Panc1 (cell line): Measurements from ENCODE around the gene KCTD15. TPM values are rescaled to one million over a fixed set of nuclear protein-coding genes. Genes with fewer than 3 reads are reported as not detected.
A peak's percentile ranks its signal among the peaks of the same experiment; 100 is the strongest.

Experiments
- ATAC-seq: fragments of 200-7000 bp; cut with Tn5 transposase; 2 replicates; pipeline ENCODE4 v1.9.1; 2020; ENCODE audit warnings: mild to moderate bottlenecking, moderate library complexity
- BruUV-seq: library from RNA; stranded (reverse); fragments of 400-500 nt; replicated peaks from 2 replicates; lab custom pipeline; 2021; lab: Mats Ljungman, UMichigan
- CTCF ChIA-PET: fragments of 300-600 bp; sonication (Branson Sonifier 250); formaldehyde crosslinking; loops from one replicate; lab custom pipeline; 2022; ENCODE audit warnings: antibody characterized with exemption; lab: Charles Lee
- POLR2A ChIA-PET: fragments of 300-600 bp; sonication (Branson Sonifier 250); formaldehyde crosslinking; loops from one replicate; lab custom pipeline; 2022; ENCODE audit warnings: antibody characterized with exemption; lab: Charles Lee
- DNase-seq: peaks from one replicate; pipeline ENCODE4 v3.0.0-alpha.2; 2010; ENCODE audit warnings: low read depth, low spot score
- H3K27ac ChIP-seq: 2 replicates; pipeline ENCODE4 v1.5.1; 2011; ENCODE audit warnings: mild to moderate bottlenecking, low read length, inconsistent platforms
- H3K27me3 ChIP-seq: fragments of 200-500 bp; sonication (Bioruptor generic); 2 replicates; pipeline ENCODE4 v1.6.0; 2014; ENCODE audit warnings: low read length, inconsistent platforms; ENCODE audit not compliant: control insufficient read depth, insufficient read depth
- H3K36me3 ChIP-seq: fragments of 200-500 bp; sonication (Bioruptor generic); 2 replicates; pipeline ENCODE4 v1.5.1; 2014; ENCODE audit warnings: inconsistent platforms, mild to moderate bottlenecking, low read length, moderate library complexity; ENCODE audit not compliant: control insufficient read depth, insufficient read depth
- H3K4me1 ChIP-seq: 2 replicates; pipeline ENCODE4 v1.5.1; 2011; ENCODE audit warnings: inconsistent platforms, mild to moderate bottlenecking, low read length, moderate library complexity; ENCODE audit not compliant: control insufficient read depth, insufficient read depth
- H3K4me3 ChIP-seq, 2 experiments: 2 replicates each; pipeline ENCODE4 v1.5.1; 2011 to 2012; ENCODE audit warnings: low read depth in 2 of 2, low read length in 2 of 2, mild to moderate bottlenecking in 2 of 2, inconsistent platforms in 1 of 2, moderate library complexity in 1 of 2
- H3K9me3 ChIP-seq: fragments of 200-500 bp; sonication (Bioruptor generic); 2 replicates; pipeline ENCODE4 v1.5.1; 2014; ENCODE audit warnings: low read depth, mild to moderate bottlenecking, inconsistent platforms, low read length, moderate library complexity; ENCODE audit not compliant: control insufficient read depth, insufficient read depth
- POLR2AphosphoS5 ChIP-seq: IDR thresholded peaks from 2 replicates; pipeline ENCODE4 v1.6.1; 2012; ENCODE audit warnings: mild to moderate bottlenecking, low read depth, low read length, moderate library complexity
- SIN3A ChIP-seq: IDR thresholded peaks from 2 replicates; pipeline ENCODE4 v1.6.1; 2012; ENCODE audit warnings: low read depth, mild to moderate bottlenecking, low read length, moderate library complexity, borderline replicate concordance; ENCODE audit not compliant: insufficient read depth
- TCF7L2 ChIP-seq: IDR thresholded peaks from 2 replicates; pipeline ENCODE4 v1.6.1; 2011; ENCODE audit warnings: mild to moderate bottlenecking, low read depth, low read length, inconsistent platforms
- in situ Hi-C: cut with HindIII; loops from 2 replicates; pipeline ENCODE4 v1.10.0; 2016; ENCODE audit warnings: low sequenced_read_pairs, low pct_unique_long_range_greater_than_20kb
- intact Hi-C: fragments of 100-400 bp; cut with micrococcal nuclease; formaldehyde crosslinking; loops from one replicate; pipeline ENCODE4 v1.10.0; 2022; ENCODE audit not compliant: unreplicated experiment
- total RNA-seq: library from RNA; stranded (reverse); gene quantifications from one replicate; pipeline ENCODE4 v1.2.1, GENCODE V29; 2021; ENCODE audit not compliant: unreplicated experiment
- TF ChIP-seq, protein P1 (sequence below): fragments of 450-650 bp; IDR thresholded peaks from 2 replicates; pipeline ENCODE4 v1.5.1; 2017; ENCODE audit warnings: mild to moderate bottlenecking
- TF ChIP-seq, protein P2 (sequence below), 2 experiments: IDR thresholded peaks; 2 replicates each; pipeline ENCODE4 v1.6.1; 2011 to 2012; ENCODE audit warnings: low read depth in 2 of 2, control low read depth in 1 of 2, low read length in 1 of 2, mild to moderate bottlenecking in 1 of 2, moderate library complexity in 1 of 2; ENCODE audit not compliant: insufficient read depth in 1 of 2

Gene KCTD15
- total RNA-seq, 1 experiment from 2014 or later, result 27.8 TPM

GRCh38 chr19:33748231-33748630 is 48.4 kb upstream of the KCTD15 start:
- H3K27ac ChIP-seq, result no peak overlapping the region
- in situ Hi-C loops, result no loop called here
- no peaks in the 10 kb centered on the region for H3K36me3 ChIP-seq
- TF ChIP-seq, protein P1, sequence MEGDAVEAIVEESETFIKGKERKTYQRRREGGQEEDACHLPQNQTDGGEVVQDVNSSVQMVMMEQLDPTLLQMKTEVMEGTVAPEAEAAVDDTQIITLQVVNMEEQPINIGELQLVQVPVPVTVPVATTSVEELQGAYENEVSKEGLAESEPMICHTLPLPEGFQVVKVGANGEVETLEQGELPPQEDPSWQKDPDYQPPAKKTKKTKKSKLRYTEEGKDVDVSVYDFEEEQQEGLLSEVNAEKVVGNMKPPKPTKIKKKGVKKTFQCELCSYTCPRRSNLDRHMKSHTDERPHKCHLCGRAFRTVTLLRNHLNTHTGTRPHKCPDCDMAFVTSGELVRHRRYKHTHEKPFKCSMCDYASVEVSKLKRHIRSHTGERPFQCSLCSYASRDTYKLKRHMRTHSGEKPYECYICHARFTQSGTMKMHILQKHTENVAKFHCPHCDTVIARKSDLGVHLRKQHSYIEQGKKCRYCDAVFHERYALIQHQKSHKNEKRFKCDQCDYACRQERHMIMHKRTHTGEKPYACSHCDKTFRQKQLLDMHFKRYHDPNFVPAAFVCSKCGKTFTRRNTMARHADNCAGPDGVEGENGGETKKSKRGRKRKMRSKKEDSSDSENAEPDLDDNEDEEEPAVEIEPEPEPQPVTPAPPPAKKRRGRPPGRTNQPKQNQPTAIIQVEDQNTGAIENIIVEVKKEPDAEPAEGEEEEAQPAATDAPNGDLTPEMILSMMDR, result no peak
- no peak for TF ChIP-seq TCF7L2
- TF ChIP-seq, protein P2, sequence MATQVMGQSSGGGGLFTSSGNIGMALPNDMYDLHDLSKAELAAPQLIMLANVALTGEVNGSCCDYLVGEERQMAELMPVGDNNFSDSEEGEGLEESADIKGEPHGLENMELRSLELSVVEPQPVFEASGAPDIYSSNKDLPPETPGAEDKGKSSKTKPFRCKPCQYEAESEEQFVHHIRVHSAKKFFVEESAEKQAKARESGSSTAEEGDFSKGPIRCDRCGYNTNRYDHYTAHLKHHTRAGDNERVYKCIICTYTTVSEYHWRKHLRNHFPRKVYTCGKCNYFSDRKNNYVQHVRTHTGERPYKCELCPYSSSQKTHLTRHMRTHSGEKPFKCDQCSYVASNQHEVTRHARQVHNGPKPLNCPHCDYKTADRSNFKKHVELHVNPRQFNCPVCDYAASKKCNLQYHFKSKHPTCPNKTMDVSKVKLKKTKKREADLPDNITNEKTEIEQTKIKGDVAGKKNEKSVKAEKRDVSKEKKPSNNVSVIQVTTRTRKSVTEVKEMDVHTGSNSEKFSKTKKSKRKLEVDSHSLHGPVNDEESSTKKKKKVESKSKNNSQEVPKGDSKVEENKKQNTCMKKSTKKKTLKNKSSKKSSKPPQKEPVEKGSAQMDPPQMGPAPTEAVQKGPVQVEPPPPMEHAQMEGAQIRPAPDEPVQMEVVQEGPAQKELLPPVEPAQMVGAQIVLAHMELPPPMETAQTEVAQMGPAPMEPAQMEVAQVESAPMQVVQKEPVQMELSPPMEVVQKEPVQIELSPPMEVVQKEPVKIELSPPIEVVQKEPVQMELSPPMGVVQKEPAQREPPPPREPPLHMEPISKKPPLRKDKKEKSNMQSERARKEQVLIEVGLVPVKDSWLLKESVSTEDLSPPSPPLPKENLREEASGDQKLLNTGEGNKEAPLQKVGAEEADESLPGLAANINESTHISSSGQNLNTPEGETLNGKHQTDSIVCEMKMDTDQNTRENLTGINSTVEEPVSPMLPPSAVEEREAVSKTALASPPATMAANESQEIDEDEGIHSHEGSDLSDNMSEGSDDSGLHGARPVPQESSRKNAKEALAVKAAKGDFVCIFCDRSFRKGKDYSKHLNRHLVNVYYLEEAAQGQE (IDR thresholded peaks at IDR 0.05; ENCODE audit: insufficient read depth in 1 of 2, low read depth in 2 of 2, low read length in 1 of 2), result no peak
- no peak for TF ChIP-seq SIN3A
- TF ChIP-seq POLR2AphosphoS5, result no peak
- ChIA-PET POLR2A (no interaction called here), CTCF (no interaction called here)
- no TSS peak for BruUV-seq
- H3K27me3 ChIP-seq, result peaks cover 20% of the 10 kb centered on the region
- intact Hi-C loops, result no loop called here
- no peaks in the 10 kb centered on the region for H3K9me3 ChIP-seq
- DNase-seq, result no peak
- peak; percentile 21; the same call in 1 of the 2 replicates for ATAC-seq
- H3K4me3 ChIP-seq, result no peak overlapping the region
- H3K4me1 ChIP-seq, result no peaks in the 10 kb centered on the region

DNA sequence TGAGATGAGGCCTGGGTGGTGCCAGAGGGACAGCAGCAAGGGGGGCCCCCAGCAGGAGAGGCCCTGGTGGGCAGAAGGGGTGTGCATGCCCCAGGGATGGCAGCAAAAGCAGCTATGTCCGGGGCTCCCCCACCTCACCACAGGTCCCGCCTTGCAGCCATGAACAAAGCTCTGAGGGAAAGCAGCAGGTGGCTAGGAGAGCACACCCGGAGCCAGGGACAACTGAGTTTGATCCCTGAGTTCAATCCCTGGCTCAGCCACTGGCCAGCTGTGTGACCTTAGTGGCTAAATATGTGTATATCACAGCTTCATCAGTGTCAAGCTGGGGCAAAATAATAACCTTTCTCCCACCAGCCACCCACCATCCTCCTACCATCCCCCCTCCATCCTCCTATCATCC is 47.7 kb upstream of the KCTD15 start:
- ChIA-PET CTCF (no interaction called here), POLR2A (no interaction called here)
- ATAC-seq (no peak), DNase-seq (no peak)
- in situ Hi-C loops, result no loop called here
- H3K9me3 ChIP-seq, result no peaks in the 10 kb centered on the region
- no TSS peak for BruUV-seq
- H3K4me3 ChIP-seq, result no peak overlapping the region
- intact Hi-C loops, result no loop called here
- H3K27ac ChIP-seq, result no peak overlapping the region
- H3K36me3 ChIP-seq, result no peaks in the 10 kb centered on the region
- no peaks in the 10 kb centered on the region for H3K4me1 ChIP-seq
- TF ChIP-seq, protein P1, result no peak
- TF ChIP-seq TCF7L2 (no peak), POLR2AphosphoS5 (no peak), SIN3A (no peak)
- TF ChIP-seq, protein P2 (IDR thresholded peaks at IDR 0.05; ENCODE audit: insufficient read depth in 1 of 2, low read depth in 2 of 2, low read length in 1 of 2), result no peak
- peaks cover 20% of the 10 kb centered on the region for H3K27me3 ChIP-seq
